Measurements from ENCODE around the gene ALX3. TPM values are rescaled to one million over a fixed set of nuclear protein-coding genes. Genes with fewer than 3 reads are reported as not detected.

ALX3 gene
- total RNA-seq, 1 donor from 2014 or later = not detected

DNA sequence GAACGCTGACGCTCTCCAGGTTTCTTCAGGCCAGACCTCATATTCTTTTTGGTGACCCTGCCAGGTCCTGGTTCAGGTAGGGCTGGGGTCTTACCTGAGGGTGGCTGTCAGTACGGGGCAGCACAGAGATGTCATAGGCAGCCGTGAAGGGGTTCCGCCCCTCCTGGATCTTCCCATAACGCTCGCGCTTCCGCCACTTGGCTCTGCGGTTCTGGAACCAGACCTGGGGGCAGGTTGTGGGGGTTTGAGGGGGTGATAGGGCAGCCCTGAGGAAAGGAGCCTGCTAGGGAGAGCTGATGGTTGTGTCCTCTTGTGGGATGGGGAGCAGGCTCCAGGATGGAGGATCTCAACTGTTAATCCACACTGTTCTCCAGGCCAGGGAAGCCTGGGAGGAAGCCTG, 9.1 kb downstream of the ALX3 start:
- intact Hi-C loops (cut with micrococcal nuclease) = no loop called here
- H3K27me3 ChIP-seq (ENCODE audit: low read depth) = peaks cover 13% of the 10 kb centered on the region
- H3K9me3 ChIP-seq (replicated peaks) = no peaks in the 10 kb centered on the region
- no peak for DNase-seq
- TF ChIP-seq, protein P1, sequence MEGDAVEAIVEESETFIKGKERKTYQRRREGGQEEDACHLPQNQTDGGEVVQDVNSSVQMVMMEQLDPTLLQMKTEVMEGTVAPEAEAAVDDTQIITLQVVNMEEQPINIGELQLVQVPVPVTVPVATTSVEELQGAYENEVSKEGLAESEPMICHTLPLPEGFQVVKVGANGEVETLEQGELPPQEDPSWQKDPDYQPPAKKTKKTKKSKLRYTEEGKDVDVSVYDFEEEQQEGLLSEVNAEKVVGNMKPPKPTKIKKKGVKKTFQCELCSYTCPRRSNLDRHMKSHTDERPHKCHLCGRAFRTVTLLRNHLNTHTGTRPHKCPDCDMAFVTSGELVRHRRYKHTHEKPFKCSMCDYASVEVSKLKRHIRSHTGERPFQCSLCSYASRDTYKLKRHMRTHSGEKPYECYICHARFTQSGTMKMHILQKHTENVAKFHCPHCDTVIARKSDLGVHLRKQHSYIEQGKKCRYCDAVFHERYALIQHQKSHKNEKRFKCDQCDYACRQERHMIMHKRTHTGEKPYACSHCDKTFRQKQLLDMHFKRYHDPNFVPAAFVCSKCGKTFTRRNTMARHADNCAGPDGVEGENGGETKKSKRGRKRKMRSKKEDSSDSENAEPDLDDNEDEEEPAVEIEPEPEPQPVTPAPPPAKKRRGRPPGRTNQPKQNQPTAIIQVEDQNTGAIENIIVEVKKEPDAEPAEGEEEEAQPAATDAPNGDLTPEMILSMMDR (IDR thresholded peaks at IDR 0.05; ENCODE audit: borderline replicate concordance) = no peak
- H3K27ac ChIP-seq (replicated peaks) = no peak overlapping the region
- H3K36me3 ChIP-seq = peaks cover 18% of the 10 kb centered on the region
- H3K4me3 ChIP-seq = no peak overlapping the region
- H3K4me1 ChIP-seq = peaks cover 15% of the 10 kb centered on the region

- intact Hi-C loops (cut with micrococcal nuclease) = no loop called here
- DNase-seq = no peak
- Histone ChIP-seq H3K4me1 (peaks cover 17% of the 10 kb centered on the region), H3K4me3 (no peak overlapping the region), H3K27me3 (ENCODE audit: low read depth) (peaks cover 6% of the 10 kb centered on the region), H3K27ac (replicated peaks) (no peak overlapping the region), H3K9me3 (replicated peaks) (no peaks in the 10 kb centered on the region), H3K36me3 (peaks cover 25% of the 10 kb centered on the region)
- TF ChIP-seq, protein P1 (IDR thresholded peaks at IDR 0.05; ENCODE audit: borderline replicate concordance) = no peak
These were observed 9.8 kb downstream of the ALX3 start for GRCh38 chr1:110060662-110061060.

DNA sequence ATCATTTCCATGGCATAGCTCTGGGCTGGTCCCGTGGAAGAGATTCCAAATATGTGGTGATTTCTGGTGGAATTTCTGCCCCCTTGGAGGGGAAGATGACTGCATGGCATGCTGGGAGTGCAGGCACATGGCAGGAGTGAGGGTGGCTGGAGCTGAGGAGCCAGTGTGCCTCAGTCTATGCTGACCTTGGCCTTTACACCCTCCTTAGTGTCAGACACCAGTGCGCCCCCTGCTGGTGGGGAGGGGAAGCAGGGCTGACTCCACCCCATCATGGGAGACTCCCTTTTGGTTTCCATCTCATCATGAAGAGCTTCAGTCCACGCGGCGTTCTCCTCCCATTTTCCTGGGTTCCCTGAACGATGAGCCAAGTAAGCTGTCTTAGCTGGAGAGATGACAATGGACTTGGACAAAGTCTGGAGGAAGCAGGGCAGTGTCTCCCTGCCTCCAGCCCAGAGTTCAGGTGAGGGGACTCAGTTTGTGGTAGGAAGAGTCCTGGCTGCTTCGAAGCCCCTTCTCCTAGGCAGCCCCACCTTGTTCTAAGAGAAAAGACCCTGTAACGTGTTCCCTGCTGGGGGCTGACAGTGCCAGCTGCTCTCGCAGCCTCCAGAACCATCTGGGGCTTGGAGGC, 10.3 kb downstream of the ALX3 start:
- Histone ChIP-seq H3K27me3 (ENCODE audit: low read depth) (peaks cover 1% of the 10 kb centered on the region), H3K27ac (replicated peaks) (no peak overlapping the region), H3K4me3 (no peak overlapping the region), H3K36me3 (peaks cover 30% of the 10 kb centered on the region), H3K4me1 (peaks cover 17% of the 10 kb centered on the region), H3K9me3 (replicated peaks) (no peaks in the 10 kb centered on the region)
- TF ChIP-seq, protein P1 (IDR thresholded peaks at IDR 0.05; ENCODE audit: borderline replicate concordance) = peak; percentile 73
- no peak for DNase-seq
- intact Hi-C loops (cut with micrococcal nuclease) = no loop called here

DNA sequence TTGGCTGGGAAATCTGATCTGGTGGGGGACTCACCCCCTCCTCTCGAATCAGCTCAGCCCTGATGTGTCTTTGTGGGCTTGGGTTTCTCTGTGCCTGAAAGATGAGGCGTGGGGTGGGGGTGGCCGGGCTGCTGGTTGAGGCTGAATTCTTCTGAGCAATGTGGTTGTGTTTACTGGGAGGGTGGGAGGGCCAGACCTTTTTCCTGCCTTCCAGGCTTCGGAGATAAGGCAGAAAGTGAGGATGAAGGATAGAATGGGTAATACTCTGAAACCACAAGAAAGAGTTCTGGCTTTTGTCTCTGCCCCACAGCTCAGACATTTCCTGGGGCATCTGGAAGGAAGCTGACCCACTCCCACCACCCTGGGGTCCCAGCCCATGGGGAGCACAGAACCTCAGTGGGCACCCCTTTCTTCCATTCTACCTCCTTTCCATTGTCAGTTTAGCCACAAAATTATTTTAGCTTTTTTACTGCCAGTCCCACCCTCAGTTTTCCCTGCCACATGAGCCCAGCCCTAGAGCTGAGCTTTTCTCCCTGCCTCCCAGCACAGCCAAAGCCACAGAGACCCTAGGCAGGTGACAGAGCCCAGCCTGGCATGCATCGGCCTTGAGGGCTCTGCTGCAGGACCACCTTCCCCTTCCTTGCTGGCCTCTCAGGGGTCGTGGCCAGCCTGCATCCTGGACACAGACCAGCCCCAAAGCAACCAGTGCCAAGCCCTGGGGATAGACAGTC, 11.2 kb downstream of the ALX3 start:
- H3K27me3 ChIP-seq (ENCODE audit: low read depth) = no peaks in the 10 kb centered on the region
- no peak overlapping the region for H3K4me3 ChIP-seq
- H3K4me1 ChIP-seq = peaks cover 21% of the 10 kb centered on the region
- no peak overlapping the region for H3K27ac ChIP-seq (replicated peaks)
- intact Hi-C loops (cut with micrococcal nuclease) = no loop called here
- TF ChIP-seq, protein P1 (IDR thresholded peaks at IDR 0.05; ENCODE audit: borderline replicate concordance) = no peak
- H3K9me3 ChIP-seq (replicated peaks) = no peaks in the 10 kb centered on the region
- DNase-seq = no peak
- peaks cover 39% of the 10 kb centered on the region for H3K36me3 ChIP-seq

DNA sequence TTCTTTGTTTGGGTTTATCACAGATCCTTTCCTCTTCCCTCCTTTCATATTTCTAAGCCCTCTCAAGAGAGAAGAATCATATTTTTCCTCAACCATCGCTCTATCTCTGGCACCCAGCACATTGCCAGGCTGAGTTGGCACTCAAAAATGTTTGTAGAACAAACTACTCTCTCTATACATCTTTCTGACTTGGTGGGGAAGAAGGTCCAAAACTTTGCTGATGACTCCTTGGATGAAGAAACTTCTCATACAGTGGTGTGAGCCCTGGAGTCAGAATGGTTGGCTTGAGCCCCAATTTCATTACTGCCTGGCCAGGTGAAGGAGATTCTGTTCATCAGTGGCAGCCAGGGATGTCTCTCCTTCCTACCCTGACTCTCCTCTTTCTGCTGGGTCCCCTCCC, 11.9 kb downstream of the ALX3 start:
- H3K27ac ChIP-seq (replicated peaks) = no peak overlapping the region
- TF ChIP-seq, protein P1 (IDR thresholded peaks at IDR 0.05; ENCODE audit: borderline replicate concordance) = no peak
- no peak for DNase-seq
- no peaks in the 10 kb centered on the region for H3K27me3 ChIP-seq (ENCODE audit: low read depth)
- H3K36me3 ChIP-seq = peaks cover 46% of the 10 kb centered on the region
- H3K4me3 ChIP-seq = no peak overlapping the region
- intact Hi-C loops (cut with micrococcal nuclease) = no loop called here
- H3K9me3 ChIP-seq (replicated peaks) = no peaks in the 10 kb centered on the region
- peaks cover 27% of the 10 kb centered on the region for H3K4me1 ChIP-seq
